GM12864 (cell line): ENCODE results near the gene CCK.
A peak's percentile ranks its signal among the peaks of the same experiment; 100 is the strongest.

Experiments used
- DNase-seq: peaks from one replicate; pipeline ENCODE4 v3.0.0-alpha.2; 2011; ENCODE audit warnings: low read depth
- H3K4me3 ChIP-seq: 2 replicates; pipeline ENCODE4 v1.5.1; 2011; ENCODE audit warnings: mild to moderate bottlenecking, low read depth, low read length, control low read depth
- TF ChIP-seq, protein P1 (sequence below): IDR thresholded peaks from 2 replicates; pipeline ENCODE4 v1.5.1; 2011; ENCODE audit warnings: low read depth, mild to moderate bottlenecking, moderate library complexity, low read length, control low read depth, inconsistent platforms; ENCODE audit errors: missing control alignments

Gene CCK, protein sequence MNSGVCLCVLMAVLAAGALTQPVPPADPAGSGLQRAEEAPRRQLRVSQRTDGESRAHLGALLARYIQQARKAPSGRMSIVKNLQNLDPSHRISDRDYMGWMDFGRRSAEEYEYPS

DNA sequence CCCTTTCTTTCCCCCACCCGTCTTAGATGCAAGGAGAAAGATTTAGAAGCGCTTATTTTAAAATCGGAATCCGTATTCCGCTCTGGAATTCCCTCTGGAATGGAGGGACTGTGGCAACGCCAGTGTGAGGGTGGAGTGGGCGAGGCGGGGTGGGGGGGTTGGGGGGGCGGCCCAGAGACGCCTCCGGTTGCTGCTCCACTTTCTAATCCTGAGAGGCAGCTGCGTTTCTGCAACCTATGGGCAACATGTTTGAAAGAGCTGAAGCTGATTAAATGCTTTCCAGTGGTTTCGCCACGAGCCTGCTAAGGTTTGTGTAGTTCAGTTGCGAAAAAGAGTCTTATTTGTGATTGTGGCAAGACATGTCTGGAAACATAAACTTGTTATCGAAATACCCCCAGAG, at the start of gene CCK:
Gene CCK, minus strand, starts transcription at position 101 of the 400 bp plus-strand sequence. CDS start 2,555 bp downstream, outside the sequence.
- no peak within 1 kb of the TSS for H3K4me3 ChIP-seq
- TF ChIP-seq, protein P1, sequence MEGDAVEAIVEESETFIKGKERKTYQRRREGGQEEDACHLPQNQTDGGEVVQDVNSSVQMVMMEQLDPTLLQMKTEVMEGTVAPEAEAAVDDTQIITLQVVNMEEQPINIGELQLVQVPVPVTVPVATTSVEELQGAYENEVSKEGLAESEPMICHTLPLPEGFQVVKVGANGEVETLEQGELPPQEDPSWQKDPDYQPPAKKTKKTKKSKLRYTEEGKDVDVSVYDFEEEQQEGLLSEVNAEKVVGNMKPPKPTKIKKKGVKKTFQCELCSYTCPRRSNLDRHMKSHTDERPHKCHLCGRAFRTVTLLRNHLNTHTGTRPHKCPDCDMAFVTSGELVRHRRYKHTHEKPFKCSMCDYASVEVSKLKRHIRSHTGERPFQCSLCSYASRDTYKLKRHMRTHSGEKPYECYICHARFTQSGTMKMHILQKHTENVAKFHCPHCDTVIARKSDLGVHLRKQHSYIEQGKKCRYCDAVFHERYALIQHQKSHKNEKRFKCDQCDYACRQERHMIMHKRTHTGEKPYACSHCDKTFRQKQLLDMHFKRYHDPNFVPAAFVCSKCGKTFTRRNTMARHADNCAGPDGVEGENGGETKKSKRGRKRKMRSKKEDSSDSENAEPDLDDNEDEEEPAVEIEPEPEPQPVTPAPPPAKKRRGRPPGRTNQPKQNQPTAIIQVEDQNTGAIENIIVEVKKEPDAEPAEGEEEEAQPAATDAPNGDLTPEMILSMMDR, result no peak
- no peak for DNase-seq

DNA sequence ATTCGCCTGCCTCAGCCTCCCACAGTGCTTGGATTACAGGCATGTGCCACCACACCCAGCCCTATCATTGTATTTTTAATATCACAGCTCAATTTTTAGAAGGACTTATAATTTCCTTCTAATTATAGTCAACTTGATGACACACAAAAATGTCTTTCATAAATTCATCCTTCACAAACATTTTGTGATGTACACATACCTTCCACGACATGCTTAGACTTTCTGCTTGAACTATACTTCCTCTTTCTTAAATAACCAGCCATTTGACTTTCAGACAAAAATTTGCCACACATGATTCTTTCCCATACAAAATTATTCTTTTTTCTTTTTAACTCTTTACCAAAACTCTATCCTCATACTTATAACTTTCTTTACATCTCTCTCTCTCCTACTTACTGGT, 48.4 kb upstream of the CCK start:
- TF ChIP-seq, protein P1, result no peak
- H3K4me3 ChIP-seq, result no peak overlapping the region
- DNase-seq, result no peak

DNA sequence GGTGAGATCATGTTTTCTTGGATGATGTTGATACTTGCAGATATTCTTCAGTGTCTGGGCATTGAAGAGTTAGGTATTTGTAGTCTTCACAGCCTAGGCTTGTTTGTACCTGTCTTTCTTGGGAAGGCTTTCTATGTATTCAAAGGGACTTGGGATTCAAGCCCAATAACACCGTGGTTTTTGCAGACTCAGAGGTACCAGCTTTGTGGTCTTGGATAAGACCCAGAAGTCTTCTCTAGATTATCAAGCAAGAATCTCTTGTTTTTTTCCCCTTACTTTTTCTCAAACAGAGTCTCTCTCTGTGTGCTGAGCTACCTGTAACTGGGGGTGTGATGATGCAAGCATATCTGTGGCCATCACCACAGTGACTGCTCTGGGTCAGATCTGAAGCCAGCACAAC, 42.7 kb upstream of the CCK start:
- no peak overlapping the region for H3K4me3 ChIP-seq
- TF ChIP-seq, protein P1, result no peak
- no peak for DNase-seq

DNA sequence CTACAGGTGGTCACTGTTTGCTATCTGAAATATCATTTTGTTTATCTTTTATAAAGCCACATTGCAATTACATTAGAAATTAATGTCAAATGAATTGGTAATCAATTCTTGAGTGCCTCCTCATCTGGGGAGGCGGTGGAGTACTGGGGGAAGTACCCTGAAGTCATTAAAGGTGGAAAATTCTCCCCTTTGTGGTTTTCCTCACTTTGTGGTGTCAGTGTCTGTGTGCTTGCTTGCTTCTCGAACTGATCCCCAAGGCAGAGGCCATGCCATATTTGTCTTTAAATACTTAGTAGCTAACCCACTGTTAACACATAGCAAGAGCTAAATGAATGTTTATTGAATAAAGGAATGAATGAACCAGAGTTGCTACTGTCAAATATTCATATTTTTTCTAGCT, 40.5 kb upstream of the CCK start:
- TF ChIP-seq, protein P1, result no peak
- no peak overlapping the region for H3K4me3 ChIP-seq
- no peak for DNase-seq

DNA sequence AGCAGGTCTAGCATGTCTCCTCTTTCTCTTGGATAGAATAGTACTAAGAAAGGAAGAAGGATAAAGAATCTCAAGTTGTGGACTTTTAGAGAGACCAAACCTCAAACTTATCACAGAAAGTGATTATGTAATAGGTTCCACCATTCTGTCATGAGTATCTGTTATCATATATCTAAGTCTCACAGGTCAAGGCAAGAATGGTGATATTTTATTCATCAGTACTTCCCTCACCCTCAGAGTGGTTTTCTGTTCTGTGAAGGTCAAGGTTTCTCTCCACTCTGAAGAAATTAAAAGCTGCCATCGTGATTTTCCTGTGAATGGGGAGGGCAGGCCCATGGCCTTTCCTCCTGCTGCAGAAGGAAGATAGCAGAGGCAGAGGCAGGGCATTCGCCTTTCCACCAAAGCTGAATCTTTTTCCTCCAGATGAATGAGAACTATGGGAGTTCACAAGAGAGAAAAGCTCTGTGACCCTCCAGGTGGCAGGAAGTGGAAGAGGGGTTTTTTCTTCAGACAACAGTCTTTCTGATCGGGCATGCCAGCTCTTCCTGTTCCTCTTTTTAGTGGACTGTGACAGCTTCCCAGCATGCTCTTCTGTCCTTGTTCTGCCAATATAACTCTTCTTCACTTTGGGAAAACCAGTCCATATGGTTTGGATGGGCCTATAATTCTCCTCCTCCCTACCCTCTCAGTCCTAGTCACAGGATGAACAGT, 37.1 kb upstream of the CCK start:
- no peak overlapping the region for H3K4me3 ChIP-seq
- peak; percentile 10 for DNase-seq
- TF ChIP-seq, protein P1, result no peak

DNA sequence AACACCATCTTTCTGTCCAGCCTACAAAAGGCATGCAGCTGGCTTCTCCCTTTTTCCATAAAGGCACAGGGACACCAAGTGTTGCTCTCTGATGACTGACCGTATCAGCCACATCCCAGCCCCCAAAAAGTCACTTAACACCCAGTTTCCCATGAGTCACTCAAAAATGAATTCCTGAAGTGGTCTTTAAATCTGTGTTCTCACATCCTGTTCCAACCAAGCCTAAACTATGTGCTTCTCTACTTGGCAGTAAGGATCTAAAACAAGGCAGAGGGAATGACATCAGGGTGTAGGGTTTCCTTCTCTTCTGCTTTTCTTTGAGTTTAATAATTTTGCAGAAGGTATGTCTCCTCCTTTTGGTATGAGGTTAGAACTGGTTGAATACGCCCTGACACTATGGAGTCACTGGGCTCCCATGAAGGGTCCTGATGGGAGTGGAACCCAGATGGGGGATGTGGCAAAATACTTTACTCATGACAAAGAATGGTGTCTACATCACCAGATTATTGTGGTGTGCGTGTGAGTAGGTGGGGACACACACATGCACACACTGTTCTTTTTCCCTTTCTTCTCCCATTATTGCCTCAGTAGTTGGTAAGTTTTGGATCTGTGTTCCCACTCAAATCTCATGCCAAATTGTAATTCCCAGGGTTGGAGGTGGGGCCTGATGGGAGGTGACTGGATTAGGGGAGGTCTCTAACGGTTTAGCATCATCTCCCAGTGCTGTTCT, 35.6 kb upstream of the CCK start:
- TF ChIP-seq, protein P1, result no peak
- no peak for DNase-seq
- H3K4me3 ChIP-seq, result no peak overlapping the region

DNA sequence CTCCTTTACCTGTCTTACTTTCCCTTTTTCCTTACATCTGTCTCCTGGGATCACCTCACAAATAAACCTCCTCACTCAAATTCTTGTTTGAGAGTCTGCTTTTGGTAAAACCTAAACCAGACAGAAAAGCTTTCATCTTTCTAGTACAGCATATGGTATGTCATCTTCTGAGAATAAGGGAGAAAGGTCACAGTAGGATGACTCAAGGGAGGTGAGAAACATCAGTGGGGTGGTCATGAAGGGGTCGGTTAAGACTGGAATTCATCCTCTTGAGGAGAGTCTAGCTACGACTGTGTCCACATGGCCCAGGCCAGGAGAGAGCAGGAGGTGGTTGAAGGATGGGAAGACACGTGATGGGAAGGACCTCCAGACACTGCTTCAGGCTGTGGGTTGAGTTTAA, 34.8 kb upstream of the CCK start:
- TF ChIP-seq, protein P1, result no peak
- H3K4me3 ChIP-seq, result no peak overlapping the region
- no peak for DNase-seq
